ENCODE results near the gene TCL1B.

GRCh38 chr14:95696741-95697140 is 10.5 kb downstream of the TCL1B start:
- no peak for TF ChIP-seq CTCF (IDR thresholded peaks at IDR 0.05)
- TF ChIP-seq EZH2 (IDR thresholded peaks at IDR 0.05; ENCODE audit: borderline replicate concordance, insufficient read depth, low read depth, low read length, poor library complexity, severe bottlenecking), result no peak

All from B cell (primary cell).